Endothelial cell of hepatic sinusoid (primary cell): ENCODE data around the gene MMGT1.
"Not testable (repeated sequence)": the region's sequence is repeated elsewhere in the genome, so short reads cannot be mapped to it uniquely, and the experiment has no call there.

Experiments
- in situ Hi-C: cut with HindIII; loops from 2 replicates; pipeline ENCODE4 v1.10.0; 2017; ENCODE audit warnings: low sequenced_read_pairs

Gene MMGT1

DNA sequence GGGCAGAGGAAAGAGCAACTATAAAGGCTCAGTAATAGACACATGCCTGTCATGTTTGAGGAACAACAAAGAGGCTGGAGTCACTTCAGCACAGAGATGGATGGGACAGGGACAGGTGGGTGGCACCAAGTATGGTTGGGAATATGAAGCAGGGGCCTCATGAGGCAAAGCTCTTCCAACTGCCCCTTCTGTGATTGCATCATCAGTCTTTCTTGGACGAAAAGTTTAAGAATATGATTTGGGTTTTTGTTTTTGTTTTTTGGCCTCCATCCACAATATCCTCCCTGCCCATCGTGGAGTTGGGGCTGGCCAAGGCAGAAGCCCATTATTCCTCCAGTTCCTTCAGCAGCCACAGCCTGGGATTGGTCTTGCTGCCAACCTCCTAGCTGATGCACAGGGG lies 45.9 kb downstream of the MMGT1 start:
- in situ Hi-C loops = no loop called here

- in situ Hi-C loops = no loop called here
Observed at GRCh38 chrX:135923353-135923752, 50.4 kb downstream of the MMGT1 start.

GRCh38 chrX:135920516-135920915 lies 53.3 kb downstream of the MMGT1 start:
- in situ Hi-C loops = not testable (repeated sequence)

- in situ Hi-C loops = no loop called here
Observed at GRCh38 chrX:135914404-135914803, 59.4 kb downstream of the MMGT1 start.
